RWPE2 (cell line): Measurements from ENCODE around the gene HIVEP3.

Experiments
- ATAC-seq: fragments of 200-7000 bp; cut with Tn5 transposase; 3 replicates; pipeline ENCODE4 v1.9.1; 2021; ENCODE audit warnings: low read depth
- DNase-seq: peaks from one replicate; pipeline ENCODE4 v3.0.0-alpha.2; 2020; ENCODE audit warnings: low spot score
- H3K27ac ChIP-seq: fragments of 450-650 bp; 2 replicates; pipeline ENCODE4 v1.5.1; 2017; ENCODE audit warnings: mild to moderate bottlenecking; ENCODE audit not compliant: poor library complexity, severe bottlenecking
- H3K27me3 ChIP-seq: fragments of 250-450 bp; sonication (Bioruptor Pico); 2 replicates; pipeline ENCODE4 v1.5.1; 2021; ENCODE audit warnings: mild to moderate bottlenecking, moderate library complexity; ENCODE audit not compliant: insufficient read depth, poor library complexity, severe bottlenecking
- H3K36me3 ChIP-seq: fragments of 250-450 bp; sonication (Bioruptor Pico); 2 replicates; pipeline ENCODE4 v1.5.1; 2020; ENCODE audit warnings: low read depth, mild to moderate bottlenecking, moderate library complexity
- H3K4me1 ChIP-seq: fragments of 250-450 bp; sonication (Bioruptor Pico); 2 replicates; pipeline ENCODE4 v1.5.1; 2021; ENCODE audit warnings: mild to moderate bottlenecking, moderate library complexity; ENCODE audit not compliant: insufficient read depth, poor library complexity, severe bottlenecking
- H3K4me3 ChIP-seq: fragments of 250-450 bp; sonication (Bioruptor Pico); 2 replicates; pipeline ENCODE4 v1.5.1; 2021; ENCODE audit warnings: mild to moderate bottlenecking, moderate library complexity; ENCODE audit not compliant: severe bottlenecking
- H3K9me3 ChIP-seq: fragments of 250-450 bp; sonication (Bioruptor Pico); 2 replicates; pipeline ENCODE4 v1.5.1; 2021; ENCODE audit warnings: mild to moderate bottlenecking, moderate library complexity; ENCODE audit not compliant: severe bottlenecking
- TF ChIP-seq, protein P1 (sequence below): fragments of 450-650 bp; IDR thresholded peaks from one replicate; pipeline ENCODE4 v1.5.1; 2017; ENCODE audit warnings: mild to moderate bottlenecking, moderate library complexity; ENCODE audit not compliant: poor library complexity, severe bottlenecking

The HIVEP3 gene

DNA sequence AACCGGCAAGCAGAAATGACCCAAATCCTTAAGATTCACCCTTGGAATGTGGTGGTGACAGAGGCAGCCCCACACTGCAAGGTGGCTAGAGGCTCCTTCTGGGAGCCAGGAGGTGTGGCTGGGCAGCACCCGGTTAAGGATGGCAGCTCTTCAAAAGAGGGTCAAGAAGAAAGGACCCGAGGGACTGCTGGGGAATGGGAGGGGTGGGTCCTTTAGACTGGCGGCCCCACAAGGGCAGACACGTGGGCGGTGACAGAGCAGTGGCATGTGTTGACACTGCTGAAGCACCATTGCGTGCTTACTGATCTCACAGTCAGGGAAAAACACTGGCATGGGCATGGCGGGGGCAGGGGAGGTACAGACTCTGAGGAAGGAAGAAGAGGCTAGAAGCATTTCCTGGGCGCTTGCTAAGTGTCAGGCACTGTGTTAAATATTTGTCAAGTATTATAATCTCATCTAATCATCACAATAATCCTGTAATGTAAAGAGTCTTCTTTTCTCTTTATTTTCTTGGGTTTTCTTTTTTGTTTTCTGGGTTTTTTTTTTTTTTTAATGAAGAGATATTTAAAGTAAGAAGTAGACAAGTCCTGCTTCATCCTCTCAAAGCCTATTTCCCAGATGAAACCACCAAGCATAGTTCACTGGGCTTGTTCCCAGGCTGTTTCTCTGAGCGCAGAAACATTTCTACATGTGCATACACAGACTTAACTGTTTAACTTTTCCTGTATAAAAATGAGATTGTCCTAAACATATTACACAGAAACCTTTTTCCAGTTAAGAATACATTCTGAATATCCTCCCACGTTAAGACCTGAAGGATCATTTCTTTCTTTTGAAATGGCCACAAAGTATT is 268.5 kb downstream of the HIVEP3 start:
- DNase-seq (no peak), ATAC-seq (no peak)
- Histone ChIP-seq H3K9me3 (no peaks in the 10 kb centered on the region), H3K27ac (no peak overlapping the region), H3K4me3 (no peak overlapping the region), H3K4me1 (no peaks in the 10 kb centered on the region), H3K36me3 (no peaks in the 10 kb centered on the region), H3K27me3 (no peaks in the 10 kb centered on the region)
- TF ChIP-seq, protein P1, sequence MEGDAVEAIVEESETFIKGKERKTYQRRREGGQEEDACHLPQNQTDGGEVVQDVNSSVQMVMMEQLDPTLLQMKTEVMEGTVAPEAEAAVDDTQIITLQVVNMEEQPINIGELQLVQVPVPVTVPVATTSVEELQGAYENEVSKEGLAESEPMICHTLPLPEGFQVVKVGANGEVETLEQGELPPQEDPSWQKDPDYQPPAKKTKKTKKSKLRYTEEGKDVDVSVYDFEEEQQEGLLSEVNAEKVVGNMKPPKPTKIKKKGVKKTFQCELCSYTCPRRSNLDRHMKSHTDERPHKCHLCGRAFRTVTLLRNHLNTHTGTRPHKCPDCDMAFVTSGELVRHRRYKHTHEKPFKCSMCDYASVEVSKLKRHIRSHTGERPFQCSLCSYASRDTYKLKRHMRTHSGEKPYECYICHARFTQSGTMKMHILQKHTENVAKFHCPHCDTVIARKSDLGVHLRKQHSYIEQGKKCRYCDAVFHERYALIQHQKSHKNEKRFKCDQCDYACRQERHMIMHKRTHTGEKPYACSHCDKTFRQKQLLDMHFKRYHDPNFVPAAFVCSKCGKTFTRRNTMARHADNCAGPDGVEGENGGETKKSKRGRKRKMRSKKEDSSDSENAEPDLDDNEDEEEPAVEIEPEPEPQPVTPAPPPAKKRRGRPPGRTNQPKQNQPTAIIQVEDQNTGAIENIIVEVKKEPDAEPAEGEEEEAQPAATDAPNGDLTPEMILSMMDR: no peak

DNA sequence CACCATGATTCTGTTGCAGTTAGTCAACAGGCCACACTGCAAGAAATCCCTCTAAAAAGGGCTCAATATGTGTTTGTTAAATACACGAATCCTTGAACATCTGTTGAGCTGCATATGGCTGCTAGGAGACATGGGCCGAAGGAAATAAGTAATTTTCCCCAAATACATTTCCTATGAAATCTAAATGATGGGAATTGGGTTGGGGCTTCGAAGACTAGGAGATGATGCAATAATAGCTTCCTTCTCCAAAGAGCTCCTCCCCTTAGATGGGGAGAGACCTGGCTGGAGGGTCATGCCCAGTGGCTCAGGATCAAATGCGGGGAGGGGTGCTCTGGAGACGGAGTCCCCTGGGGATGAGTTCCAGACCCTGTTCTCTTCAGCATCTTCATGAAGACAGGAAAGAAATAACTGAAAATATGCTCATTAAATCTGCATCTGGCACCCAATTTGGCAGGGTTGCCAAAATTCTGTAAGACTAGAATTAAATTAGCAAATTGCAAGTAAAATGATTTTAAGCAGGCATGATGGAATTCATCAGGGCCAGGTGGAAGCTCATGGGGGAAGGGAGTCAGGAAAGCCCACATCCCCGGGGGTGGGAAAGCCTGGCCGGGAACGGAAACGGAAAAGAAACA is 269.2 kb downstream of the HIVEP3 start:
- no peaks in the 10 kb centered on the region for H3K27me3 ChIP-seq
- ATAC-seq (no peak), DNase-seq (no peak)
- H3K36me3 ChIP-seq: no peaks in the 10 kb centered on the region
- no peak overlapping the region for H3K4me3 ChIP-seq
- no peak overlapping the region for H3K27ac ChIP-seq
- no peaks in the 10 kb centered on the region for H3K9me3 ChIP-seq
- TF ChIP-seq, protein P1: no peak
- H3K4me1 ChIP-seq: no peaks in the 10 kb centered on the region

DNA sequence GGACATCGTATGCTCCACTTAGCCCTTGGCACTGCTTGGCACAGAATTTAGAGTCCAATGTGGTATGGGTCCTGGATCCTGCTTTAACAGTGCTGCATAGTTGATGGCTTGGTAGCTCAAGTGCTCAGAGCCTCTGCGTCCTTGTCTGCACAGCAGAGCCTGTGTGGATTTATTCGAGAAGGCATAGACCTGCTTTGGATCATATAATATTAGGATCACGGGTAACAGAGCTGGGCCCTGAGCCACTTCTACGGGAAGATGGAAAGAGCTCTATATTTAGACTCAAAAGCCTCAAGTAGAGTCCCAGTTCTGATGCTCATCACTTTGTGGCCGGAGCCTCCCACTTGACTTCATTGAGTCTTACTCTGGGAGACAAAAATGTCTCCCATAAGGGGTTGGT is 269.9 kb downstream of the HIVEP3 start:
- Histone ChIP-seq H3K9me3 (no peaks in the 10 kb centered on the region), H3K27ac (no peak overlapping the region), H3K4me3 (no peak overlapping the region), H3K4me1 (no peaks in the 10 kb centered on the region), H3K36me3 (no peaks in the 10 kb centered on the region), H3K27me3 (no peaks in the 10 kb centered on the region)
- no peak for DNase-seq
- TF ChIP-seq, protein P1: no peak
- ATAC-seq: no peak

DNA sequence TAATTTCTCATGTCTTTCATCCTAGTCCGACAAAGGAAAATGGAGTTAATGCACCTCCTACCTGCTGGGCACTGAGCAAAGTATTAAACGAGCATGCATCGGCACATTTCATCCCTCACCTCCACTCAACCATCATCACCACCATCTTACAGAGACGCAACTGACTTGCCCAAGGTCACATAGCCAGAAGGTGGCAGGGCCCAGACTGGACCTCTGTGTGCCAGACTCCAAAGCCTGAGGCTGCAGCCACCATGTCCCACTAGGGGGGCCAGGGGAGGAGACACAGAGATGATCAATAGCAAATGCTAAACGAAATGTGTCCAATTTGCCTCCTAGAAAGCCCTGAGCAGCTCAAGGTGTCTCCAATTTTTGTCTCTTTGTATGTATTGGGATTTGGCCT is 270.5 kb downstream of the HIVEP3 start:
- no peaks in the 10 kb centered on the region for H3K27me3 ChIP-seq
- no peak overlapping the region for H3K27ac ChIP-seq
- ATAC-seq (no peak), DNase-seq (no peak)
- no peaks in the 10 kb centered on the region for H3K4me1 ChIP-seq
- no peak overlapping the region for H3K4me3 ChIP-seq
- no peaks in the 10 kb centered on the region for H3K9me3 ChIP-seq
- H3K36me3 ChIP-seq: no peaks in the 10 kb centered on the region
- TF ChIP-seq, protein P1: no peak
